Right kidney (tissue), 1 donor: ENCODE results near the gene BMI1.

Source experiments
- DNase-seq: peaks from one replicate; pipeline ENCODE4 v3.0.0-alpha.2; 2016

Gene BMI1

GRCh38 chr10:22318772-22319171 lies 2.1 kb upstream of the BMI1 start:
- DNase-seq = no peak

DNA sequence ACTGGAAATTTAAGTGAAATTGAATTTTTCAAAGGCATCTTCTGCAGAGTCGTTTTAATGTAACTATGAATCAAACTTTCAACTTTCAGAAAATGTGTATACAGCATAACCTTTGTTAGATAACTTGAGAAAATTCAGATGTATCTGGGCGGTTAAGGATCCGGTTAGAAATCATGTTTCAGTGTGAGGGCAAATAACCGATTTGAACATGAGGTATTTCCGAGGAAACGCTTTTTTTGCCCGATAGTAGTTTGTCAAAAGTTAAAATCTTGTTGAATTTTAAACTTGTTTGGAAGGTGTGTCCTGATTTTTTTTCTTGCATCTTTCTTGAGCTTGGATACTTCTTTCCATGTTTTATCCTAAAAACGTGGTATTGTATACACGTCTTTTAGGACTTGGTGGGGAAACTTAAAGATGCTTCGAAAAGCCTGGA lies 1.3 kb upstream of the BMI1 start:
- DNase-seq = no peak

DNA sequence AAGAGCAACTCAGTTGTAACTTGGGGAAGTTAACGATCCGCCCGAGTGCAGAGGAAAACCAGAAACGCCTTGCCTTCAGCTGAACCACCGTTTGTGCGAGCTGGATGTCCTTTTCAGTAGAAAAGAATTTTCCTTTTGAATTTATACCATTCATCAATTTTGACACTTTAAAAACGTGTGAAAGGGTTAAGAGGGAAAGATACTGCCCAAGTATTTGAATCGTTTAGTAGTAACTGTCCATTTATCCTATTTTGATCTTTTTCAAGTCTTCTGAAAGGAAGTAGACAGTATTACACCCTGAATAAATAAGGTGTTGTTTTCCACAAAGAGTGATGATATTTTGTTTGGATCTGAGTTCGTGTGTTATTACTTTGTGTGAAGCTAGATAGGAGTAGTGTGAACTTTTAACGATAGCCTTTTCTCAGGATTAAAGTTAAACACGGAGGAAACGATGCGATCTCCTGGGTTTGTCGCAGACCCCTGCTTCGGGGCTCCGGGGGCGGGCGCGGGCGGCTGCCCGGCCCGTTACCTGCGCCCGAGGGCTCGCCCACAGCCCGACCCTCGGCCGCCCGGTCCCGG lies 830 bp upstream of the BMI1 start:
- DNase-seq = peak; percentile 70

- peak; percentile 97 for DNase-seq
These were observed 441 bp downstream of the BMI1 start for GRCh38 chr10:22321156-22321923.

DNA sequence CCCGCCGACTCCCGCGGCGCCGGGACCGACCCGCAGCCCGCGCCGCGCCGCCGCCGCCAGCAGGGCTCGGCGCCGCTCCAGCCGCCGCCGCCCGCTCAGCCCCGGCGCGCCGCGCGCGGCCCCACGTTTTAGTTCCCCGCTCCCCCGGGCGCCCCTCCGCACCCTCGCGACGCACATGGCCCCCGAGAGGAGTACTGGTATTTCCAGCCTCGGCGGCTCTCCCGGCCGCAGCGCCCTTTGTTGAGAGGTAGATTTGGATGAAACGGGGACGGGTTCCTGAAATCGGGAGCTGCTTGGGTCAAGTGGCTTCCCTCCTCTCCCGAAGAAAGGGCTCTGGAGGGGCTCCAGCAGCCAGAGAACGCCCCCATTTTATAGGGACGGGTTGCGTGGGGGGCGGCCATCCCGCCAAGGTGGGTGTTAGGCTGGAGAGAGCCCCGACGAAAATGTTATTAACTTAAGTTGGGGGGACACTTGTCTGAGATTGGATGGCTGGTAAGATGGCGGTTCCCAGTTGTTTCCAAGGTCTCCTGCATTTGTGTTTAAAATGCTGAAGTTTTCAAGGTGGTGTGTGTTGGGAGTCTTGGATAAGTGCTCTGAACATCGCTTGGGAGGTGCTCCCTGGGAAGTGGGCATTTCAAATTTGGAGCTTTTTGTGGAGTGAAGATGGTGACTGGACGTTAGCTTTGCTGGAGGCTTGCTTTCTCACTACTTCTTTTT lies 1.2 kb downstream of the BMI1 start:
- DNase-seq = peak; percentile 83

DNA sequence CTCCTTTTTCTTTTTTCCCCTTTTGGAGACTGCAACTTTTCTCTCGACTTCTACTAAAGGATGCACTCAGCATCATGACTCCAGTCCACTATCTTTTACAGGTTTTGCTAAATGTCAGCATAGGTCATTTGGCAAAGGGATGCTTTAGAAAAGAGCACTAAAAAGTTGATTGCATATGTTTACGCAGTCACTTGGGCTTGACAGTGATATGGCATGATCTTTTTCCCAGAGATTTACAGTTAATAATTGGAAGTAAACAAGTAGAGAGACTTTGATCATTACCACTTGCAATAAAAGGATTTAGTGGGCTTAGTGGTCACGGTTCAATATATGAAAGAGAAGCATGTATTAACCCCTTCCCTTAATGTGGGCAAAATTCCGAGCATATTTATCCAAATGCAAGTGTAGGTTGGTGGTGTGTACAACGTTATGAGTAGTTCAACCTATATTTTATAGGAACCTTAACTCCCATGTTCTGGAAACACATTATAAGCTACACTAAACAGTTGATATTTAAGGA lies 1.8 kb downstream of the BMI1 start:
- DNase-seq = no peak

DNA sequence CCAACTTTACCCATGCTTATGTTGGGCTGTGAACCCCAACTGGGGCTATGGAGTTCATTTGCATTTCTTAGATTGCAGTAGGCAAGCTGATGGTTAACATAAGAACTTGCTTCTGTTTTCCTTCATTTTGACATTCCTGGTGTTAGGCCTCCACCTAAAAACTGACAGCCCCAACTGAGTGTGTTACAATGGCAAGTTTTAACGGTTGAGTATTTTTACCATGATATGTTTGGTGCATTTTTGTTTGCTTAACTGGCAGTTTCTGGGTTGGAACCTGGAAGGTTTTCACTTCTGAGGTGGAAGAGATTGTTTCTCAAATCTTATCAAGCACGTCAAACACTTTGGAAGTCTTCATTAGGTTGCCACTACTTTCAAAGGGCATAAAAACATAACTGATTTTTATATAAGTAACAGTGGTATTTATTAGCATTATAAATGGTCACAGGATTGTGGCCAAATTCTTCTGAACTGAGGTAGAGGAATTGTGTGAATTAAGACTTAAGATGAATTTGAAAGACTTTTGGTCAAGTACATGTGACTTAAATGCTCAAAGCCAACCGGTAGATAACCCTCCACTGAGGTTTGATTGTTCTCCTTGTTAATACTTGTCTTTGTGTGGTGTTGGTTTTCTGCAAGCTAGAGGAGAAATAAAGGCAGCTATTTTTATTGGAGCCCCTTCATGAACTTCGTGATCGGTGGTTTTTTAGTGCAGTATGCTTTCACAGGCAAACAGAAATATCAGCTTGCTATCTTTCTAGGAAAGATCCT lies 2.8 kb downstream of the BMI1 start:
- DNase-seq = no peak

DNA sequence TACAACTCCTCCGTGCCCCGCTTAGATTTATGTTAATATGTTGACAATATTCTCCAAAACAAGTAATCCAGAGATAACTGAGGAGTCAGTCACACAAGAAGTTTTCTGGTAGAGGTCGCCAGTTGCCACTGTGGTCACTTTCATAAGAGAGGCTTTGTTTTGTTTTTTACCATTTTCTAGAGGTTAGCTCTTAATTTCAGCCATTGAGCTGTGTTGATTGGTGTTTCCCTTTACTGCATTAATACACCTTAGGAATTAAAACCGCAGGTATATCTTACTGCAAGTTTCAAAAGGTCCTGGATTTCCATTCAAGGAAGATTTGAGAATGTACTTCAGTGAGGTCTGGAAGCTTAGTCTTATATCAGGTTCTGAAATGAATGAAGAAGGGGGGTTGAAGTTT lies 3.5 kb downstream of the BMI1 start:
- DNase-seq = peak; percentile 20

DNA sequence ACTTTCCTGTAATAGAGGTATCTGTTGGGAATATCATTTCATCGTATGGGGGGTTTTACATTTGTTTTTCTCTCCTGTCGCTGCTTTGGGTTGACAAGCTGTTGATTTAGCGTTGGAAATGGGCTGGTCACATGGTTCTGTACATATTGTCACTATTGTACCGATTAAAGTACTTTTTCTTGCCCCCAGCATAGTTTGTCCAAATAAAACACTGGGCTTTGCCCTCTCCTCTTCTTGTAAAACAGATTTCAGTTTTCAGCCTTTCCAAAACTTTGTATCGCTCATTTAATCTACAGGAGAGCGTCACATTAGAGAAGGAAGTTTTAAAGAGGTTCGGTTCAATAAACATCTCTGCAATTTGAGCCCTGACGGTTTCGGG lies 4.0 kb downstream of the BMI1 start:
- DNase-seq = no peak

- peak; percentile 90 for DNase-seq
These were observed 4.6 kb downstream of the BMI1 start for GRCh38 chr10:22325272-22326144.

- DNase-seq = no peak
These were observed 5.3 kb downstream of the BMI1 start for GRCh38 chr10:22326145-22326702.

DNA sequence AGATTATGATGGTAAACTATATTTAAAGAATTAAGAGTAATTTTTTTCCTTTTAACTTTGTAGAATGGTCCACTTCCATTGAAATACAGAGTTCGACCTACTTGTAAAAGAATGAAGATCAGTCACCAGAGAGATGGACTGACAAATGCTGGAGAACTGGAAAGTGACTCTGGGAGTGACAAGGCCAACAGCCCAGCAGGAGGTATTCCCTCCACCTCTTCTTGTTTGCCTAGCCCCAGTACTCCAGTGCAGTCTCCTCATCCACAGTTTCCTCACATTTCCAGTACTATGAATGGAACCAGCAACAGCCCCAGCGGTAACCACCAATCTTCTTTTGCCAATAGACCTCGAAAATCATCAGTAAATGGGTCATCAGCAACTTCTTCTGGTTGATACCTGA lies 8.3 kb downstream of the BMI1 start:
- DNase-seq = no peak

- DNase-seq = no peak
These were observed 11.3 kb downstream of the BMI1 start for GRCh38 chr10:22332116-22332692.

DNA sequence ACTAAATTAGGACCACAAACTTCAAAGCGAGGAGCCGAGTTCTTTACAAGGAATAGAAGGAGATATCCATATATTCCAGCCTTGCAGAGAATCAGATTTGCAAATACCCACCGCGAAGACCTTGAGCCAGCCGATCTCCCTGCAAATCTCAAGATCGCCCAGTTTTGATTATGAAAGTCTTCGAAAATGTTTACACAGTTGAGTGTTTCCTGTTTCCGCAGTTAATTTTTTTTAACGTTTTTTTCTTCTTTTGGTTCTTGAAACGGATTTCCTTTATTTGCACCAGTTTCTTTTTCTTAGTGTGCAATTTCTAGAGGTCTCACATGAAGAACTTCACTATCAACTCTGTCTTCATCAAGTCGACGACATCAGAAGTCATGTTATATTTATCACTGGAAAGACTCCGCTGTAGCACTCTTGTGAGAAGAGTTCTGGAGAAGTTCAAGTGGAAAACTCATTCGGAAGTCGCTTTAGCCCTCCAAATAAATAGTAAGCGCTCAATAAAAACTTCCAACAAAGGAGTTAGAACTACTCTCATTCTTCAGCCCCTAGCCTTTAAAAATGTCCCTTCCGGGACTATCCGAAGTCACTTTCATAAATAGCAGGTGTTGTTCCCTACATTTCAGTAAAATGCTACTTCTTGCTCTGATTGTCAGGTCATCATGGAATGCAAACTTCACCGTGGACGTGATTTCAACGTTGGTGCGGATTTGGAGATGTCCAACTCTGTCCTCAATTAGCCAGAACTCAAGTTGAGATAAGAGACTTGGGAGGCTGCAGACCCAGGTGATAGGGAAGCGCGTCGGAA lies 12.5 kb downstream of the BMI1 start:
- peak; percentile 28 for DNase-seq

- DNase-seq = no peak
These were observed 13.0 kb downstream of the BMI1 start for GRCh38 chr10:22333975-22334282.

DNA sequence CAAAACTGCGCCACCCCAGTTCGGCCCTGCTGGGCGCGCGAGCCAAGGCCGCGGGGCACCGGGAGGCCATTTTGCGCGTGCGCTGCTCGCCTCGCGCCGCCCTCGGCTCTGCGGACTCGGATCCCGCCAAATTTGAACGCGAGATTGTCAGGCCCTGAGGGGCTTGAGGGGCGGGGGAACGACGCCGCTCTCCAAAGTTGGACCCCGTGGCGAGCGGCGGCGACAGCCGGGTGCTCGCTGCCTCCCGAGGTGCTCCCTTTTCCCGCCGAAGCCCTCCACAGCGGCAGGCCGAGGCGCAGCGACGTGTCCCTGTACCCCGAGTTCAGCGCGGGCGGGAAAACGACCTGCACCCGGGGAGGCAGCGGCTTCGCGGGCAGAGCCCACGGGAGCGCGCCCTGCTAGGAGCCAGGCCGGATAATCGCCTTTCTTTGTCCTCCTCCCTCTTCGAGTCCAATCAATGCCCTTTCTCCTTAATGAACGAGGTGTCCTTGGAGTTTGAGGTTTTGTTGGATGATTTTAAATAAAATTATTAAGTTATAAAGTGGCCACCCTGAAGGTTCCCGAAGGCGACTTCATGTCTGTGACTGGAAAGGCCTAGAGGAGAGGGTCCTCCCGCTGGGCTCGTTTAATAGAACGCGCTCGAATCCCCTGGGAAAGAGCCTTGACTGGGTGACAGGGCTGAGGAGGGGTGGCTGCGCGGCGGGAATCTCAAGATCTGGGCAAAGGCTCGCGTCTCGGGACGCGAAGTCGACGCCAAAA lies 13.7 kb downstream of the BMI1 start:
- DNase-seq = peak; percentile 79

GRCh38 chr10:22335173-22335933 lies 14.5 kb downstream of the BMI1 start:
- peak; percentile 94 for DNase-seq

DNA sequence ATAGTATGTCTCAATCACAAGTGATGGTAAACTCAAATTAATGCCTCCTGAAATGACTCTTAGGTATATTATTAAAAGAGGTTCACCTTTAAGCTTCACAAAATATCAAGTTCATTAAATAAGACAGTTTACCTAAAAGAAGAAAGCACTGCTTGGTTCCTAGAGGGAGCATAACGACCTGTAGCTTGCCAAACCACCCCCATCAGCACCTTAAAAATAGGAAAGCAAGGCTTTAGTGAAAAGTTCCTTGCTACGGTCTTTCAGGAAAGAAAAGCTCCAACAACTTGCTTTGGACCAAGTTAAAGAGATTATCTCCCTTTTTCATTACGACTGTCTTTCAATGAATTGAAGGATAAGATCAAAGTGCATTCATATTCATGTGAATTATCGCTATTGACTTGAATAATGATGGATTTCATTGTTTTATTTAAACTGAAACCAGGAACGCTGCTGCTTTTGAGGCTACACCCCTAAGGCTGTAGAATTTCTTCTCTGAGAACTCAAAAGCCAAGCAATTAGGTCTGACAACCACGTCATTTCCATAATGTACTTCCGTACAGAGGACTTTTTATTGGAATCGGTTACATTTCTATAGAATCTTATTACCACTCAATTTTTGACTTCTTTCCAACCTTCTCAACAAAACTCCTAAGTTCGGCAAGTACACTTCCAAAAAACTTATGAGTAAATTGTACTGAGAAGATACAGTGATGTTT lies 17.4 kb downstream of the BMI1 start:
- DNase-seq = peak; percentile 43
